Measurements from ENCODE around the gene XXYLT1. TPM values are rescaled to one million over a fixed set of nuclear protein-coding genes. Genes with fewer than 3 reads are reported as not detected.

Gene XXYLT1
- total and polyA plus RNA-seq, 12 donors, result 2.2 to 7.2 (median 3.6) TPM

- TF ChIP-seq, protein P1, sequence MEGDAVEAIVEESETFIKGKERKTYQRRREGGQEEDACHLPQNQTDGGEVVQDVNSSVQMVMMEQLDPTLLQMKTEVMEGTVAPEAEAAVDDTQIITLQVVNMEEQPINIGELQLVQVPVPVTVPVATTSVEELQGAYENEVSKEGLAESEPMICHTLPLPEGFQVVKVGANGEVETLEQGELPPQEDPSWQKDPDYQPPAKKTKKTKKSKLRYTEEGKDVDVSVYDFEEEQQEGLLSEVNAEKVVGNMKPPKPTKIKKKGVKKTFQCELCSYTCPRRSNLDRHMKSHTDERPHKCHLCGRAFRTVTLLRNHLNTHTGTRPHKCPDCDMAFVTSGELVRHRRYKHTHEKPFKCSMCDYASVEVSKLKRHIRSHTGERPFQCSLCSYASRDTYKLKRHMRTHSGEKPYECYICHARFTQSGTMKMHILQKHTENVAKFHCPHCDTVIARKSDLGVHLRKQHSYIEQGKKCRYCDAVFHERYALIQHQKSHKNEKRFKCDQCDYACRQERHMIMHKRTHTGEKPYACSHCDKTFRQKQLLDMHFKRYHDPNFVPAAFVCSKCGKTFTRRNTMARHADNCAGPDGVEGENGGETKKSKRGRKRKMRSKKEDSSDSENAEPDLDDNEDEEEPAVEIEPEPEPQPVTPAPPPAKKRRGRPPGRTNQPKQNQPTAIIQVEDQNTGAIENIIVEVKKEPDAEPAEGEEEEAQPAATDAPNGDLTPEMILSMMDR (IDR thresholded peaks at IDR 0.05), result peak; percentile 99 to 100 (median 100)
- H3K36me3 ChIP-seq, result no peaks in the 10 kb centered on the region
- H3K4me3 ChIP-seq, result peak overlapping the region in 7 of 10 donors; percentile 2 to 44 (median 32)
- no peaks in the 10 kb centered on the region for H3K27me3 ChIP-seq
- DNase-seq, result peak; percentile 66 to 80
- intact Hi-C loops (cut with DNase I), result loop anchor here (1.0 to 10.0 kb wide), 11 partner anchors 102 to 424 kb away; partner anchors contain the start of gene FAM43A (in 1 of the 10)
- peaks cover 7 to 41% (median 19%) of the 10 kb centered on the region in 9 donors for H3K4me1 ChIP-seq
- WGBS, 2 donors, result 3 to 4% methylated on average over 29 of the region's 29 CpGs
- peak overlapping the region in 2 of 10 donors; percentile 10 to 44 for H3K27ac ChIP-seq
- no peaks in the 10 kb centered on the region for H3K9me3 ChIP-seq
- ATAC-seq, result peak; percentile 65 to 86 (median 80)
These were observed 164.5 kb downstream of the XXYLT1 start for GRCh38 chr3:195106418-195106906.

DNA sequence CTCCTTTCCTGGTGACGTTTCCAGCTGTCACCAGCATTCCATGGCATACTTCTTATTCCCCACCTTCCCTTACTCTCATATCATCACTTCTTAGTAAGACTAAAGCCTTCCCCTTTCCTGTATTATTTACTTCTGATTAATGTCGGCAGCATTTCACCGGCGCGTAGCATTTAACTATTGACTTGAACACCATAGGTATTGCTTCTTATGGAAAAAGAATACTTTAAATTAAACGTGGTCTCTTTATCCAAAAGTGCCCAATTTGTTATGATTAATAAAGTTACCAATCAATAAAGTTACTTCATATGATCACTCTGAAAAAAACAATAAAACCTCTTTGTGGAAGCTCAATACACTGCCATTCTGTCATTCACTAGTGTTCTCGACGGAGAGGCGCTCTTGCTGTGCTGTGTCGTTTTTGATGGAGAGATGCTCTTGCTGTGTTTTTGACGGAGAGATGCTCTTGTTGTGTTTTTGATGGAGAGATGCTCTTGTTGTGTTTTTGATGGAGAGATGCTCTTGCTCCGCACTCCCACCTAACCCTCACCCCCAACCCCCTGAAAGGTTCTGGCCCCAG lies 165.0 kb downstream of the XXYLT1 start:
- TF ChIP-seq, protein P1 (IDR thresholded peaks at IDR 0.05), result no peak
- Histone ChIP-seq H3K4me3 (peak overlapping the region in 7 of 10 donors; percentile 2 to 44 (median 32)), H3K9me3 (no peaks in the 10 kb centered on the region), H3K4me1 (peaks cover 7 to 41% (median 22%) of the 10 kb centered on the region in 9 donors), H3K27ac (peak overlapping the region in 2 of 10 donors; percentile 10 to 44), H3K36me3 (no peaks in the 10 kb centered on the region), H3K27me3 (no peaks in the 10 kb centered on the region)
- ATAC-seq (no peak), DNase-seq (no peak)
- intact Hi-C loops (cut with DNase I), result loop anchor here (1.0 to 10.0 kb wide), 11 partner anchors 101 to 424 kb away; partner anchors contain the start of gene FAM43A (in 1 of the 10)
- WGBS, 2 donors, result 76 to 78% methylated on average over 12 of the region's 12 CpGs

DNA sequence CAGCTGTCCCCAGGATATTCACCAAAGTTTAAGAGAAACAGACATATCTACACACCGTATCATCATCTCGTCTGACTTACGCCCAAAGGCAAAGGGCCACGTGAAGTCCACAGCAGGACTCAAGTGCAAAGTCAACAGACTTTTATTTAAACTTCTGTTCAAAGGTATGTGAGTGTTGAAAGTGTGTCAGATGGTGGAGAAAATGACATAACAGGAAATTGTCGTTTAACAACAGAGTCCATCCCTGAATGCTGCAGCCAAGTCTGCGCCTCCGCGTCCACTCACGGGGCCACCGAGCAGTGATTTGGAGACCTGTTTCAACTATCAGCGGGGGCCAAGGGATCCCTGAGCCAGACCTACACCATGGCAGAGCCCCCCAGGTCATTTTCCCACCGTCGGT lies 165.6 kb downstream of the XXYLT1 start:
- Histone ChIP-seq H3K4me3 (no peak overlapping the region), H3K36me3 (no peaks in the 10 kb centered on the region), H3K27ac (no peak overlapping the region), H3K27me3 (no peaks in the 10 kb centered on the region), H3K4me1 (peaks cover 7 to 44% (median 28%) of the 10 kb centered on the region in 9 donors), H3K9me3 (no peaks in the 10 kb centered on the region)
- DNase-seq, result no peak
- no peak for ATAC-seq
- TF ChIP-seq, protein P1 (IDR thresholded peaks at IDR 0.05), result no peak
- intact Hi-C loops (cut with DNase I), result loop anchor here (2.0 to 10.0 kb wide), 8 partner anchors 101 to 423 kb away; no protein-coding TSS in a partner anchor
- 86 to 87% methylated on average over 13 of the region's 13 CpGs for WGBS, 2 donors

DNA sequence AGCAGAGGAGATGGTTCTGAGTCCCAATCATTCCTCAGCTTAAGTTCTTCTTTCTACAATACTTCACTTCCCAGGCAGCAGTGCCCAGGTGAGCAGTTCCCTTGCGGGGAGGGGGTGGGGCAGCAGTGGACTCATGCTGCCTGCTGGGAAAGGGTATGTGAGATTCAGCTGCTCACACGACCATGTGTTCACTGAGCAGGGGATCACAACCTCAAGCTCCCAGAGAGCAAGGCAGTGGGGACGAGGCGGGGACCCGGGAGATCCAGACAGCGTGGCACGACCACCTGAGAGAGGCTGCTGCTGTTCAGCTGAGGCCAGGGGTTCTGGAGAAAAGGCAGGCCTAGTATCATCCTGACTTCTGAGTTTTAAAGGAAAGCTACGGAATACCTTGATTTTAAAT lies 166.6 kb downstream of the XXYLT1 start:
- TF ChIP-seq, protein P1 (IDR thresholded peaks at IDR 0.05), result no peak
- H3K9me3 ChIP-seq, result no peaks in the 10 kb centered on the region
- no peaks in the 10 kb centered on the region for H3K27me3 ChIP-seq
- DNase-seq, result no peak
- WGBS, 2 donors, result 96 to 98% methylated on average over 8 of the region's 8 CpGs
- intact Hi-C loops (cut with DNase I), result loop anchor here in 7 of 10 donors (2.0 to 10.0 kb wide), 7 partner anchors 100 to 422 kb away; no protein-coding TSS in a partner anchor
- ATAC-seq, result no peak
- H3K4me3 ChIP-seq, result no peak overlapping the region
- H3K27ac ChIP-seq, result peak overlapping the region in 1 of 10 donors; percentile 3
- peaks cover 7 to 53% (median 33%) of the 10 kb centered on the region in 9 donors for H3K4me1 ChIP-seq
- no peaks in the 10 kb centered on the region for H3K36me3 ChIP-seq
